Loucy (cell line): ENCODE data around the gene NRG2.

ENCODE experiments used
- H2AFZ ChIP-seq: fragments of 200-600 bp; sonication (generic); 2 replicates; pipeline ENCODE4 v1.6.0; 2016; ENCODE audit warnings: antibody characterized with exemption, mild to moderate bottlenecking, low read length, moderate library complexity
- H3F3A ChIP-seq: fragments of 200-600 bp; 2 replicates; pipeline ENCODE4 v1.6.0; 2016; ENCODE audit warnings: antibody characterized with exemption, low read depth, mild to moderate bottlenecking
- H3K27me3 ChIP-seq: fragments of 200-600 bp; sonication (generic); 2 replicates; pipeline ENCODE4 v1.6.1; 2014; ENCODE audit warnings: low read length, mild to moderate bottlenecking; ENCODE audit not compliant: insufficient read depth, poor library complexity, severe bottlenecking
- H3K36me3 ChIP-seq: fragments of 200-600 bp; sonication (generic); 2 replicates; pipeline ENCODE4 v1.6.1; 2016; ENCODE audit warnings: low read length; ENCODE audit not compliant: insufficient read depth
- H3K4me1 ChIP-seq: fragments of 200-600 bp; sonication (generic); 2 replicates; pipeline ENCODE4 v1.5.1; 2014; ENCODE audit warnings: low read length, mild to moderate bottlenecking; ENCODE audit not compliant: insufficient read depth, poor library complexity, severe bottlenecking
- H3K4me2 ChIP-seq: fragments of 200-600 bp; sonication (generic); 2 replicates; pipeline ENCODE4 v1.6.0; 2014; ENCODE audit warnings: antibody characterized with exemption, low read length, low read depth, mild to moderate bottlenecking; ENCODE audit not compliant: poor library complexity, severe bottlenecking
- H3K4me3 ChIP-seq: fragments of 200-600 bp; sonication (generic); 2 replicates; pipeline ENCODE4 v1.5.1; 2014; ENCODE audit warnings: low read length, mild to moderate bottlenecking, mixed read lengths; ENCODE audit not compliant: poor library complexity, severe bottlenecking
- H3K79me2 ChIP-seq: fragments of 200-600 bp; sonication (generic); 2 replicates; pipeline ENCODE4 v1.6.1; 2014; ENCODE audit warnings: low read length; ENCODE audit not compliant: insufficient read depth
- H3K9ac ChIP-seq: fragments of 200-600 bp; sonication (generic); 2 replicates; pipeline ENCODE4 v1.6.0; 2014; ENCODE audit warnings: mild to moderate bottlenecking, low read depth, low read length, moderate library complexity; ENCODE audit not compliant: poor library complexity, severe bottlenecking
- H3K9me2 ChIP-seq: fragments of 200-600 bp; sonication (generic); replicated peaks from 2 replicates; pipeline ENCODE4 v1.6.1; 2016; ENCODE audit warnings: low read depth, low read length, mixed read lengths
- H3K9me3 ChIP-seq: fragments of 200-600 bp; sonication (generic); 2 replicates; pipeline ENCODE4 v1.6.1; 2014; ENCODE audit warnings: mild to moderate bottlenecking, antibody characterized with exemption, low read length, low read depth; ENCODE audit not compliant: insufficient read depth
- H4K20me1 ChIP-seq: fragments of 200-600 bp; sonication (generic); 2 replicates; pipeline ENCODE4 v1.6.0; 2014; ENCODE audit warnings: antibody characterized with exemption, low read length, mild to moderate bottlenecking; ENCODE audit not compliant: insufficient read depth, poor library complexity, severe bottlenecking
- EZH2phosphoT487 ChIP-seq: fragments of 200-600 bp; IDR thresholded peaks from 2 replicates; pipeline ENCODE4 v1.6.1; 2018; ENCODE audit warnings: antibody characterized with exemption, mild to moderate bottlenecking, moderate library complexity, borderline replicate concordance
- TF ChIP-seq, protein P1 (sequence below): fragments of 200-600 bp; sonication (generic); conservative IDR thresholded peaks from 2 replicates; pipeline ENCODE4 v1.5.1; 2014; ENCODE audit warnings: mild to moderate bottlenecking, antibody characterized with exemption, low read length

NRG2 gene

DNA sequence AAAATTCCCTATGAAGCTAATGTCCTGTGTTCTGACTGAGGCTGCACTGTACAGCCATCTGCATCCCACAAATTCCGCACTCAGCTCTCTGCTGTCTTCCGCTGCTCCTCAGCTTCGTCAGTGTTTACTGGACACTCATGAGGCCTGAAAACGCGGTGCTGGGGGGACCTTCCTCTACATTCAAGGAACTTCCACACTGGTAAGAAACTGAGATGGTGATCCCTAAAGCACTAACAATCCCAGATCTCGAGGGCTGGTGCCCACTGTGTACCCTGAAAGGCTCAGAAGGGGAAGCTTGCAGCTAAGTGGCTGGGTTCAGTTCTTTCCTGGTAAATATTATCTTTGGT lies 117.9 kb downstream of the NRG2 start:
- Histone ChIP-seq H3K4me2 (no peak overlapping the region), H2AFZ (no peak overlapping the region), H3K4me3 (no peak overlapping the region), H4K20me1 (no peaks in the 10 kb centered on the region), H3K9me3 (no peaks in the 10 kb centered on the region), H3K36me3 (no peaks in the 10 kb centered on the region), H3K27me3 (no peaks in the 10 kb centered on the region), H3F3A (no peaks in the 10 kb centered on the region), H3K9ac (no peak overlapping the region), H3K79me2 (no peaks in the 10 kb centered on the region), H3K4me1 (no peaks in the 10 kb centered on the region), H3K9me2 (no peaks in the 10 kb centered on the region)
- TF ChIP-seq, protein P1, sequence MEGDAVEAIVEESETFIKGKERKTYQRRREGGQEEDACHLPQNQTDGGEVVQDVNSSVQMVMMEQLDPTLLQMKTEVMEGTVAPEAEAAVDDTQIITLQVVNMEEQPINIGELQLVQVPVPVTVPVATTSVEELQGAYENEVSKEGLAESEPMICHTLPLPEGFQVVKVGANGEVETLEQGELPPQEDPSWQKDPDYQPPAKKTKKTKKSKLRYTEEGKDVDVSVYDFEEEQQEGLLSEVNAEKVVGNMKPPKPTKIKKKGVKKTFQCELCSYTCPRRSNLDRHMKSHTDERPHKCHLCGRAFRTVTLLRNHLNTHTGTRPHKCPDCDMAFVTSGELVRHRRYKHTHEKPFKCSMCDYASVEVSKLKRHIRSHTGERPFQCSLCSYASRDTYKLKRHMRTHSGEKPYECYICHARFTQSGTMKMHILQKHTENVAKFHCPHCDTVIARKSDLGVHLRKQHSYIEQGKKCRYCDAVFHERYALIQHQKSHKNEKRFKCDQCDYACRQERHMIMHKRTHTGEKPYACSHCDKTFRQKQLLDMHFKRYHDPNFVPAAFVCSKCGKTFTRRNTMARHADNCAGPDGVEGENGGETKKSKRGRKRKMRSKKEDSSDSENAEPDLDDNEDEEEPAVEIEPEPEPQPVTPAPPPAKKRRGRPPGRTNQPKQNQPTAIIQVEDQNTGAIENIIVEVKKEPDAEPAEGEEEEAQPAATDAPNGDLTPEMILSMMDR, result no peak
- no peak for TF ChIP-seq EZH2phosphoT487

DNA sequence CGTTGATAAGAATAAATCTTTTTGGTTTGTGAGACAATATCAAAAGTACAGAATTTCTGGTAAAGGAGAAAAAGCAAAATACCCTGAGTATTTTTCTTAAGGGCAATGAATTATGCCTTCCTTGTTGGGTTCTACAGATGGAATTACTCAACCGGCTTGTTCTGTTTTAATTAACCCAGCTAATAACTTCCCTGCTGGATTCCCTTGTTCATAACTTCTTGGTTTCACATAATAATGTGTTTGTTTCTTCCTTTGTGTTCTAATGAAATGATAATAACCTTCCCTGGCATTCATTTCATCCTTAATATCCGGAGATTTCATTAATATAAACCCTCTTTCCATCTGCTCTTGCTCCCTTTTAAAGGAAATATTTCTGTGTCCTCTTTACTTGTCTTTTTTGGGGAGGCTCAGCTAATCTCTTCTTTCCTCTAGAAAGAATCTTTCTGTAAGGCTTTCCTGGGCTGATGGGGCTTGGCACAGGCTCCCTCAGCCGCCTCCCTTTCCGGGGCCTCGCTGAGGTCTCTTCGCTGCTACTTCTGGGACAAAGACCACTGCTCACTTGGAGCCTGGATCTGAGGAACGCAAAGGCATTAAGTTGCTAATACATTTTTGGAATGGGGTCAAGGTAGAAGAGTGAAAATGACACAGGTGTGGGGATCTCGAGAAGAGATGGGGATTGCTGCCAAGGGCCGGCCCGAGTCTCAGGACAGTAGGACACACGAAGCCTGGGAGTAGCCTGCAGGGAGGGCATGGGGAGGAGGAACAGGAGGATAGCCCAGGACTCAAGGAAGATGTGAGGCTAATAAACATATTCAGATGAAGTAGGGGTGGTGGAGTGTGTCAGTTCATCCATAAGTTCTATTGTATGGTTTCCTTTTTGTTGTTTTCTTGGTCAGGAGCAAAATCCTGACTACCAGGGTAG lies 118.5 kb downstream of the NRG2 start:
- H3K9me2 ChIP-seq, result no peaks in the 10 kb centered on the region
- H3K27me3 ChIP-seq, result no peaks in the 10 kb centered on the region
- H3K4me3 ChIP-seq, result no peak overlapping the region
- H3K9ac ChIP-seq, result no peak overlapping the region
- H3F3A ChIP-seq, result no peaks in the 10 kb centered on the region
- H3K36me3 ChIP-seq, result no peaks in the 10 kb centered on the region
- TF ChIP-seq EZH2phosphoT487, result no peak
- TF ChIP-seq, protein P1, result no peak
- no peaks in the 10 kb centered on the region for H4K20me1 ChIP-seq
- no peak overlapping the region for H2AFZ ChIP-seq
- H3K4me1 ChIP-seq, result no peaks in the 10 kb centered on the region
- H3K79me2 ChIP-seq, result no peaks in the 10 kb centered on the region
- no peaks in the 10 kb centered on the region for H3K9me3 ChIP-seq
- H3K4me2 ChIP-seq, result no peak overlapping the region

DNA sequence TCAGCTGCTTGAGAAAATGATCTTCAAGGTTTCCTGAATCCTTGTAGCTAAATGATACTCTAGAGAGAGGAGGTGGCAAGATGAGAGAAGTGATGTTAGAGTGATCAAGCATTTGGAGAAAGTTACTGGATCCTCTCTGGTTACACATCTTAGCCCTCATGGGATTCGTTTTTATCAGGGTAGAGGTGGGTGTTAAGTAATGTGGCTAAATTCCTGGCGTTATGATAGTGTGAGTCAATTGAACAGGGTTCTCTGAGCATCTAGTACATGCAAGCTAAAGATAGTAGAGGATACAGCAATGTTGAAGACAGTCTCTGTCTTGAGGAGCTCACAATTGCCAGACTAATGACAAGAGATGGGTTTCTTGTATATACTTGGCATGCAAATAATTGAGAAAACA lies 123.8 kb downstream of the NRG2 start:
- no peak overlapping the region for H3K4me3 ChIP-seq
- no peak for TF ChIP-seq EZH2phosphoT487
- TF ChIP-seq, protein P1, result no peak
- no peak overlapping the region for H3K4me2 ChIP-seq

More for the DNA sequence above, 123.8 kb downstream of the NRG2 start:
- Histone ChIP-seq H3K9me3 (no peaks in the 10 kb centered on the region), H3K79me2 (no peaks in the 10 kb centered on the region), H4K20me1 (no peaks in the 10 kb centered on the region), H2AFZ (no peak overlapping the region), H3K36me3 (no peaks in the 10 kb centered on the region), H3K9me2 (no peaks in the 10 kb centered on the region), H3K27me3 (no peaks in the 10 kb centered on the region), H3F3A (no peaks in the 10 kb centered on the region), H3K9ac (no peak overlapping the region), H3K4me1 (no peaks in the 10 kb centered on the region)
